Measurements from ENCODE around the gene SPINK8.

DNA sequence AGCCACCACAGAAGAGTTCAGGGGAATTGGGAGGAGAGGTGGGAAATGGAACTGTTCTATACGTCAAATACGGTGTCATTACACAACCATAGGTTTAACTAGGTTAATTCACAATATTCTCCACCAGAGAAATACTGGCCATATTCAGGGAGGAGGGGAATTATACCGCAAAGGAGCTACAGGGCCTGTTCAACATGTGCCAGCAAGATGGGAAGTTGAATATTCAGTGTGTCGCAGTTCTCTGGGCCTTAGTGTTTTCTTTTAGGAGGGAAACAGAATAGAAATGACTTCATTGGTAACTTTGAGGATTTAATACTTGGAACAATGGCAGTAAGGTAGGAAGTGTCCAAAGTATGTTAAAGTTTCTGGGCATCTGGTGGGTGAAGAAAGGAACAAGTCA is 20.5 kb upstream of the SPINK8 start:
- TF ChIP-seq, protein P1, sequence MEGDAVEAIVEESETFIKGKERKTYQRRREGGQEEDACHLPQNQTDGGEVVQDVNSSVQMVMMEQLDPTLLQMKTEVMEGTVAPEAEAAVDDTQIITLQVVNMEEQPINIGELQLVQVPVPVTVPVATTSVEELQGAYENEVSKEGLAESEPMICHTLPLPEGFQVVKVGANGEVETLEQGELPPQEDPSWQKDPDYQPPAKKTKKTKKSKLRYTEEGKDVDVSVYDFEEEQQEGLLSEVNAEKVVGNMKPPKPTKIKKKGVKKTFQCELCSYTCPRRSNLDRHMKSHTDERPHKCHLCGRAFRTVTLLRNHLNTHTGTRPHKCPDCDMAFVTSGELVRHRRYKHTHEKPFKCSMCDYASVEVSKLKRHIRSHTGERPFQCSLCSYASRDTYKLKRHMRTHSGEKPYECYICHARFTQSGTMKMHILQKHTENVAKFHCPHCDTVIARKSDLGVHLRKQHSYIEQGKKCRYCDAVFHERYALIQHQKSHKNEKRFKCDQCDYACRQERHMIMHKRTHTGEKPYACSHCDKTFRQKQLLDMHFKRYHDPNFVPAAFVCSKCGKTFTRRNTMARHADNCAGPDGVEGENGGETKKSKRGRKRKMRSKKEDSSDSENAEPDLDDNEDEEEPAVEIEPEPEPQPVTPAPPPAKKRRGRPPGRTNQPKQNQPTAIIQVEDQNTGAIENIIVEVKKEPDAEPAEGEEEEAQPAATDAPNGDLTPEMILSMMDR (IDR thresholded peaks at IDR 0.05; ENCODE audit: low read depth, low read length) = no peak
- no peak for TF ChIP-seq POLR2A (IDR thresholded peaks at IDR 0.05; ENCODE audit: extremely low read depth, insufficient read length)
- TF ChIP-seq, protein P2, sequence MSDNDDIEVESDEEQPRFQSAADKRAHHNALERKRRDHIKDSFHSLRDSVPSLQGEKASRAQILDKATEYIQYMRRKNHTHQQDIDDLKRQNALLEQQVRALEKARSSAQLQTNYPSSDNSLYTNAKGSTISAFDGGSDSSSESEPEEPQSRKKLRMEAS (IDR thresholded peaks at IDR 0.05; ENCODE audit: low read depth, low read length) = no peak

Data from NB4 (cell line).